Activated CD8-positive, alpha-beta memory T cell treated with anti-CD3 and anti-CD28 coated beads, Interleukin-2, amount 50 U/mL, for 24 hours (primary cell): Measurements from ENCODE around the gene TRPM4.
"Not testable (repeated sequence)": the region's sequence is repeated elsewhere in the genome, so short reads cannot be mapped to it uniquely, and the experiment has no call there.

ENCODE experiments used
- DNase-seq: peaks from one replicate; pipeline ENCODE4 v3.0.0-alpha.2; 2020; ENCODE audit errors: extremely low read depth

The TRPM4 gene

GRCh38 chr19:49151267-49152118 lies 6.1 kb upstream of the TRPM4 start:
- DNase-seq: no peak

- DNase-seq: no peak
Observed at GRCh38 chr19:49152119-49152550, 5.5 kb upstream of the TRPM4 start.

- DNase-seq: no peak
Observed at GRCh38 chr19:49153167-49153809, 4.3 kb upstream of the TRPM4 start.

GRCh38 chr19:49154279-49154678 lies 3.3 kb upstream of the TRPM4 start:
- DNase-seq: no peak

GRCh38 chr19:49155005-49155819 lies 2.4 kb upstream of the TRPM4 start, which contains the start of gene HRC:
Gene HRC (minus strand): TSS chr19:49155396. CDS start chr19:49155237, 159 bp downstream.
- DNase-seq: no peak

- no peak for DNase-seq
Observed at GRCh38 chr19:49155820-49156346, 1.7 kb upstream of the TRPM4 start.

- no peak for DNase-seq
Observed at GRCh38 chr19:49160450-49161189, 3.0 kb downstream of the TRPM4 start.

- no peak for DNase-seq
Observed at GRCh38 chr19:49161987-49162386, 4.4 kb downstream of the TRPM4 start.

GRCh38 chr19:49165111-49165750 lies 7.6 kb downstream of the TRPM4 start:
- DNase-seq: no peak

GRCh38 chr19:49165865-49166301 lies 8.3 kb downstream of the TRPM4 start:
- no peak for DNase-seq

- DNase-seq: no peak
Observed at GRCh38 chr19:49167857-49168409, 10.3 kb downstream of the TRPM4 start.

GRCh38 chr19:49168421-49168820 lies 10.8 kb downstream of the TRPM4 start:
- no peak for DNase-seq

- DNase-seq: no peak
Observed at GRCh38 chr19:49173198-49173597, 15.6 kb downstream of the TRPM4 start.

- no peak for DNase-seq
Observed at GRCh38 chr19:49180659-49181058, 23.1 kb downstream of the TRPM4 start.

GRCh38 chr19:49182010-49182847 lies 24.6 kb downstream of the TRPM4 start:
- DNase-seq: not testable (repeated sequence)

GRCh38 chr19:49182848-49183375 lies 25.3 kb downstream of the TRPM4 start:
- DNase-seq: no peak

- no peak for DNase-seq
Observed at GRCh38 chr19:49186108-49186507, 28.5 kb downstream of the TRPM4 start.

- DNase-seq: no peak
Observed at GRCh38 chr19:49188626-49189200, 31.1 kb downstream of the TRPM4 start.

GRCh38 chr19:49189259-49189658 lies 31.7 kb downstream of the TRPM4 start:
- DNase-seq: no peak
